GM13977 (cell line): ENCODE data around the gene PTGIS.

Experiments
- DNase-seq: peaks from one replicate; pipeline ENCODE4 v3.0.0; 2012; ENCODE audit warnings: low spot score
- in situ Hi-C: fragments of 300-500 bp; cut with MboI; formaldehyde crosslinking; loops from one replicate; pipeline ENCODE4 v1.12.0; 2022; ENCODE audit warnings: low sequenced_read_pairs, low pct_unique_long_range_greater_than_20kb, mixed read lengths, inconsistent platforms; ENCODE audit not compliant: unreplicated experiment
- TF ChIP-seq, protein P1 (sequence below): IDR thresholded peaks from 2 replicates; pipeline ENCODE4 v1.5.1; 2012; ENCODE audit warnings: mild to moderate bottlenecking, control low read depth; ENCODE audit not compliant: insufficient read depth; ENCODE audit errors: extremely low read depth, missing control alignments

PTGIS gene

DNA sequence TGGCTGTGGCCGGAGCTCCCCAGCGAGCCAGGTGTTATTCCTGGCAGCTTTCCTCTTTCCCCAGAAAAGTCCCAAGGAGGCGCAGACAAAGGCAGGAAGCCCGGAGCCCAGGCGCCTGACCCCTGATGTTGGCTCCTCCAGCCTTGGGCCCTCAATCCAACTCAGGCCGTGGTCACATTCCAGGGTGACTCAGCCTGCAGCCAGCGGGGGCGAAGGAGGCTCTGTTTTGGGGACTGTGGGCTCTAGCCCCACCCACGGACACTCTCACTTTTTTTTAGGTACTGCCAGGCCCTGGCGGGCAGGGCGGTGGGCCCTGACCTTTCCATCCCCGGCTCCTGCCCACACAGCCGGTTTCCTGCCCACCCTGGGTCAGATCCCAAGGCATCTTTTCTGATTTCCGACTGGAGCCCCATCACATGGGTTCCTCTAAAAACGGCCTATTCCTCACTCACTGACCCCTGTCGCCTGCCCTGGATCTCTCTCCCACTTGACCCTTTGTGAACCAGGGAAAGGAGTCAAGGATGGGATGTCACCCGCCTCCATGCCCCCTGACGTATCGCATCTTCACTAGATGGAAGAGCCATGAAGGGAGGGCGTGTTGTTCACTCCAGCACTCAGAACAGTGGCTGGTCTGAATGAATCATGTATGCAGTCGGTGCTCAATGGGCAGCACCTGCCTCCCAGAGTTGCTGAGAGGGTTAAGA is 5.5 kb downstream of the PTGIS start:
- DNase-seq, result no peak
- TF ChIP-seq, protein P1, sequence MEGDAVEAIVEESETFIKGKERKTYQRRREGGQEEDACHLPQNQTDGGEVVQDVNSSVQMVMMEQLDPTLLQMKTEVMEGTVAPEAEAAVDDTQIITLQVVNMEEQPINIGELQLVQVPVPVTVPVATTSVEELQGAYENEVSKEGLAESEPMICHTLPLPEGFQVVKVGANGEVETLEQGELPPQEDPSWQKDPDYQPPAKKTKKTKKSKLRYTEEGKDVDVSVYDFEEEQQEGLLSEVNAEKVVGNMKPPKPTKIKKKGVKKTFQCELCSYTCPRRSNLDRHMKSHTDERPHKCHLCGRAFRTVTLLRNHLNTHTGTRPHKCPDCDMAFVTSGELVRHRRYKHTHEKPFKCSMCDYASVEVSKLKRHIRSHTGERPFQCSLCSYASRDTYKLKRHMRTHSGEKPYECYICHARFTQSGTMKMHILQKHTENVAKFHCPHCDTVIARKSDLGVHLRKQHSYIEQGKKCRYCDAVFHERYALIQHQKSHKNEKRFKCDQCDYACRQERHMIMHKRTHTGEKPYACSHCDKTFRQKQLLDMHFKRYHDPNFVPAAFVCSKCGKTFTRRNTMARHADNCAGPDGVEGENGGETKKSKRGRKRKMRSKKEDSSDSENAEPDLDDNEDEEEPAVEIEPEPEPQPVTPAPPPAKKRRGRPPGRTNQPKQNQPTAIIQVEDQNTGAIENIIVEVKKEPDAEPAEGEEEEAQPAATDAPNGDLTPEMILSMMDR, result no peak
- in situ Hi-C loops, result no loop called here

DNA sequence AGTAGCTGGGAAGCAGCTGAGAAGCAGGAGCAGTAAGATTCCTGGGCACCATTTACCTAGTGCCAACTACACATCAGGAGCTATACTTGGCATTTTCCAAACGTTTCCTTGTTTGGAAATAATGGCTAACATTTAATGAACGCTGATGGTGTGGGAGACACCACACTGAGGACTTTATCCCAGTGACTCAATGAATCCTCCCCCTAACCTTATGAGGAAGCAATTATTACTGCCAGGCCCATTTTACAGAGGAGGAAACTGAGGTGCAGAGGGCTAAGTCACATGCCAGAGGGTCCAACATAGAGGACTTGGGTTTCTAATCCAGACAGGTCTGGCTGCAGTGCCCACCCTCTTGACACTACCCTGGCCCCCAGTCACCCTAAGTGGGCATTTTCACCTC is 6.1 kb downstream of the PTGIS start:
- TF ChIP-seq, protein P1, result no peak
- in situ Hi-C loops, result no loop called here

DNA sequence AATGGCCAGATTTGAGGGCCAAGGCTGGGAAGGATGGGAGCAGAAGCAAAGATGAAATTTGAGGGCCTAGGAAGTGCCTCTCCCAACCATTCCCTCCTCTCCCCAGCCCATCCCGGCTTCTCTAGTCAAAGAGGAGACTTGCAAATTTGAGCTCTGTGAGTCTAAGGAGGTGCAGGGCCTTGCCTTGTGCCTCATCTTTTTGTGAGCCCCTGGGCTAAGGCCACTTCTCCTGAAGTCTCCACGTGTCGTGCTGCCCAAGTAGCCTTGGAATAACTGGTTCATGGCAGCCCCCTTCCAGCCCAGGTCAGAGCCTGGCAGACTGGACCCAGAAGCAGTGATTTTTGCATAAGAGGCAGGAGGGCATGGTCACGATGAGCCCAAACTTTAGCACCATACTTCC is 6.7 kb downstream of the PTGIS start:
- in situ Hi-C loops, result no loop called here
- DNase-seq, result no peak
- TF ChIP-seq, protein P1, result no peak

More for the DNA sequence above, 6.1 kb downstream of the PTGIS start:
- DNase-seq, result no peak

DNA sequence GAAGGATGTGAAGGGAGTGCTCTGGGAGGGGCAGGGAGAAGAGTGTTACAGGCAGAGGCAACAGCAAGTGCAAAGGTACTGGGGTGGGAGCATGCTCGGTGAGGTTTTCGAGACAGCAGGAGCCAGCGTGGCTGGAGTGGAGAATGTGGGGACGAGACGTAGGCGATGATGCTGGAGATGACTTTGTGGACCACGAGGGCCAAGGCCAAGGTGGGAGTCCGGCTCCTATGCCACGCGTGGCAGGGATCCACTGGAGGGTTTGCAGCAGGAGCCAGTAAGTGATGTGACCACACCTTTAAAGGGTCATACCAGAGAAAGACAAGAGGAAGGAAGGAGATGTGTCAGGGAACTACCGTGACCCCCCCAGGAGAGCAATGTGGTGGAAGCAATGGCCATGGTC is 7.3 kb downstream of the PTGIS start:
- TF ChIP-seq, protein P1, result no peak
- in situ Hi-C loops, result no loop called here
- no peak for DNase-seq

DNA sequence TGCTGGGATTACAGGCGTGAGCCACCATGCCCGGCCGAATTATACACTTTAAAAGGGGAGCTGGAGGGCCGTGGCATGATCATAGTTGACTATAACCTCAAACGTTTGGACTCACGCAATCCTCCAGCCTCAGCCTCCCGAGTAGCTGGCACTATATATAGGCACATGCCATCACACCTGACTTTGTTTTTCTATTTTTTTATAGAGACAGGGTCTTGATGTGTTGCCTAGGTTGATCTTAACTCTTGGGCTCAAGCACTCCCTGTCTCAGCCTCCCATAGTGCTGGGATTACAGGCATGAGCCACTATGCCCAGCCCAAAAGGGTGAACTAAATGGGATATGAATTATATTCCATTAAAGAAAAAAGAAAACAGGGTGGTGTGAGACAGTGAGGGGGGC is 7.8 kb downstream of the PTGIS start:
- TF ChIP-seq, protein P1, result no peak
- no peak for DNase-seq
- in situ Hi-C loops, result no loop called here

DNA sequence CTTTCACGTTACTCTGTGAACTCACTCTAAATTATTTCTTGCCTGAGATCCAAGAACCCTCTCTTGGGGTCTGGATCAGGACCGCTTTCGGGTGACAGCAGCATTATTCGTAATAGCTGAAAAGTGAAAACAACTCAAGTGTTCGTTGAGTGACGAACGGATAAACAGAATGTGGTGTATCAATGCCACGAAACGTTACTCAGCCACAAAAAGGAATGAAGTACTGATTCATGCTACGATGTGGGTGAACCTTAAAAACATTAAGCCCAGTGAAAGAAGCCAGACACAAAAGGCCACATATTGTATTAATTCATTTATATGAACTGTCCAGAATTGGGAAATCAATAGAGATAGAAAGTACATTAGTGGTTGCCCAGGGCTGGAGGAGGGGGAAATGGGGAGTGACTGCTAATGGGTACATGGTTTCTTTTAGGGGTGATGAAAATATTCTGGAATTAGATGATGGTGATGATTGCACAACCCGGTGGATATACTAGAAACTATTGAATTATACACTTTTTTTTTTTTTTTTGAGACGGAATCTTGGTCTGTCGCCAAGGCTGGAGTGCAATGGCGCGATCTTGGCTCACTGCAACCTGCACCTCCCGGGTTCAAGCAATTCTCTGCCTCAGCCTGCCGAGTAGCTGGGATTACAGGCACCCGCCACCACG is 8.4 kb downstream of the PTGIS start:
- TF ChIP-seq, protein P1, result no peak
- no peak for DNase-seq
- in situ Hi-C loops, result no loop called here
